HG03135 (cell line): Measurements from ENCODE around the gene CHRNB4.

Source experiments
- ATAC-seq: cut with Tn5 transposase; IDR thresholded peaks from one replicate; pipeline ENCODE4 v1.9.1; 2021; ENCODE audit warnings: mild to moderate bottlenecking, moderate library complexity; ENCODE audit not compliant: unreplicated experiment

CHRNB4 gene

DNA sequence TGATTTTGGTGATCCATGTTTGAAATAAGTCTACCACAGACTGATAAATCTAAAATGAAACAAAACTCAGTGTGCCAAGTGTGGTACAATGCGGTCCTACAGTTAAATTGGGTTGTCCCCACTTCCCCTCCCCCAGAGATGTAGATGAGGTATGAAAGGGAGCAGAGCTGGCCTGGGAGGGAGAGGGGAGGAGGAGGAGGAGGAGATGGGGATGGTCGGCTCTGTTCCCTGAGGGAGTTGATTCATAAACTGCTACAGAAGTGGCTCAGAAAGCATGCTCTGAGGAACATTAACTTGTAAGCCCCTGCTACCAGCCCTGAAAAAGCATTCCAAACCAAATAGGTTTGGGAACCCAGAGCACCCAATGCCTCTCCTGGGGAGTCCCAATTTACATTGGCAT lies 28.0 kb upstream of the CHRNB4 start:
- no peak for ATAC-seq

DNA sequence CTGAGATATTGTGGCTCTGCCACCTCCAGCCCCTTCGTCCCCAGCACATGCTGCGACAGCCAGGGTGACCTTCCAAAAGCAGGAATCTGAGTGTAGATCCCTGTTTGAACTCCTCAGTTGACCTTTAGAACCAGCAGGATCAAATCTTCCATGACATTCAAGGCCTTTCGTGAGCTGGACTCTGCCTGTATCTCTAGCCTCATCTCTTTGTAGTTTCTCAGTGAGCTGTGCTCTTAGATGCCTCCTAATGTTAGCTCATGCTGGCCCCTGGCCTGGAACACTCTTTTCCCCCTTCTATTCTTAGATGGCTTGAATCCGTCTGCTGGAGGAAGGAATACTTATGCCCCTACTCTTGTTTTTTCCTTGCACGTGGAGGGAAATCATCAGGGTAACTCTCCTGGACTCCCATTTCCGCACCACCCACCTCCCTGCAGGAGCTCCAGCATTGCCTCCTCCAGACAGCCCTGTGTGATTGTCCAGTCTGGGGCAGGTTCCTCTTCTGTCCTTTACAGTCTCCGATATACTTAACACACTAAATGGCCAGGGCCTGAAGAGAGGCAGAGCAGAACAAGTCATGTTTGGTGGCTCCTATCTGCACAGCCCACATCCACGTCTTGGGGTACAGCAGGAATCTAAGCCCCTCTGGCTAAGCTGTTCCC lies 26.7 kb upstream of the CHRNB4 start:
- ATAC-seq, result no peak

DNA sequence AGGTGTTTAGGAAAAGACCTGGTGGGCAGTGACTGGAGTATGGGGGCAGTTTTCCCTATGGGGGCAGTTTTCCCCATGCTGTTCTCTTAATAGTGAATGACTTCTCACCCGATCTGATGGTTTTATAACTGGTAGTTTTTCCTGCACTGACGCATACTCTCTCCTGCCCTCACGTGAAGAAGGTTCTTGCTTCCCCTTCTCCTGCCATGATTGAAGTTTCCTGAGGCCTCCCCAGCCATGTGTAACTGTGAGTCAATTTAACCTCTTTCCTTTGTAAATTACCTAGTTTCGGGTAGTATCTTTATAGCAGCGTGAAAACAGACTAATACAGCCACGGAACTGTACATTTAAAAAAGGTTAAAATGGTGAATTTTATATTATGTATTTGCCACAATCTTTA lies 25.0 kb upstream of the CHRNB4 start:
- ATAC-seq, result no peak

DNA sequence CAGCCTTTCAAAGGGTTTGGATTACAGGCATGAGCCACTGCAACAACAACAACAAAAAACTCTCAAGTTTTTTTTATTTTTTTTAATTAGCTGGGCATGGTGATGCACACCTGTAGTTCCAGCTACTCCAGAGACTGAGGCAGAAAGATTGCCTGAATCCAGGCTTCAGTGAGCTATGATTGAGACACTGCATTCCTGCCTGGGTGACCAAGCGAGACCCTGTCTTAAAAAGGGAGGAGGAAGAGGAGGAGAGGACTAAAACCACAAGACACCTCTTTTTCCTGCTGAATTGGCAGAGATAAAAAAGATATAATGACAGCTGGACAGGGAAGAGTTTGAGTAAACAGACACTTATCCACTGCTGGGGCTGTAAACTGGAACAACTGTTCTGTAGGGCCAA lies 22.7 kb upstream of the CHRNB4 start:
- no peak for ATAC-seq

DNA sequence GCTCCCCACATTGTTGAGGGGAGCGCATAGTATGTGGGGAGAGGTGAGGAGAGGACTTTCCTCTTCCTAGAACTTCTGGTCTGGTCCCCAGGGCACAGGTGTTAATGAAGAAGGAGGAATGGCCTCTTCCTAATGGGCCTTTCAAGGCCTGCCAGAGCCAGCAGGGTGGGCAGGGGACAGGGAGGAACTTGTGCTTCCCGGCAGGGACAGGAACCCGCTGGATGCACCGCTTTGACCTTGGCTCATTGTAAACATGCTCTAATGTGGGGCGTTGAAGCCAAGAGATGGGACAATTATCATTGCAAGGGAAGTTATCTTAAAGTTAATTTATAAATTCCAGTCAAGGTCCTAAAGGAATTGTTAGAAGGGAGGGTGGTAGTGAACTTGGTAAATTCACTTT lies 21.0 kb upstream of the CHRNB4 start:
- no peak for ATAC-seq

DNA sequence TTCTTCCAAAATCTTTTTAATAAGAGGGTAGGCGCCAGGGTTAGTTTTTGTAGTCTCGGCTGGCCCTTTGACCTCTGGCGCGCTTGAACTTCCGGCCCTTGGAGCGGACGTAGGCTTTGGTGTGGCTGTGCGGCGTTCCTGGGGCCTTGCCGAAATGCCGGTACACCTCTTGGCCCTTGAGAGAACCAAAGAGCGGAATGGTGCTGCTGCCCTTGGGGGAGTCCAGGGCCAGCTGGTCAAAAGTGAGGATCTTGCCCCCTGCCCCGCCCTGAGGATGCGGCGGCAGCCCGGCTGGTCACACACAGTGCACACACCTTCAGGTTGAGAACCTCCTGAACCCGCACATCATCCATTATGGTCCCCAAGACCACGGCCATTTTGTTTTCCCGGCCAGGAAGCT lies 20.0 kb upstream of the CHRNB4 start:
- no peak for ATAC-seq

DNA sequence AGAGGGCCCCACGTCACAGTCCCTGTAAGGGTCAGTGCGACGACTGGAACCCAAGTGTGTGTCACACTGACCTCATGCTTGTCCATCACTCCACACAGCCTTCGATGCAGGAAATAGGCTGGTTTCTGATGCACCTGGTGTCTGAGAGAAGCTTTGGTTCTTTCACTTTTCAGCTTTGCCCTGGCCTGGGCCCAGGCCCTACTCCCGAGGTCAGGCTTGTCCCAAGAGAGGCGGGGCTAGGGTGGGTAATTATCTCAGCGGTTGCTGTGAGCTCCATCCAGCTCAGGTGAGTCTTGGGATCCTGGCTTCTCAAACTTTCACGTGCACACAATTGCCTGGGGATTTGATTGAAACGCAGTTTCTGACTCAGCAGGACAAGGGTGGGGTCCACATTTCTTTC lies 19.6 kb upstream of the CHRNB4 start:
- no peak for ATAC-seq

DNA sequence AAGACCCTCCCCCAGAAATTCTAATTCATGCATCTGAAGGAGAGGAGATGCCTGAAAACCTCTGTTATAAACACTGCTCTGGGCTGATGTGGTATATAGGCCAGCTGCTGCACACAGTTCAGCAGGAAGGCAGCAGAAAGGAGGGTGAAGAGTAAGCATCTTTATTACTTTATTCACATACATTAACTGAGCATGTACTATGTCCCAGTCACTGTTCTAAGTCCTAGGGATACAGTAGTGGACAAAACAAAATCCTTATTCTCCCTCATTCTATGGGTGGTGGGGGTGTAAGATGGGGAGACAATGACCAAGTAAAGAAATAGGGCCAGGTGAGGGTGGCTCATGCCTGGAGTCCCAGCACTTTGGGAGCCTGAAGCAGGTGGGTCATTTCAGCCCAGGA lies 17.8 kb upstream of the CHRNB4 start:
- no peak for ATAC-seq

DNA sequence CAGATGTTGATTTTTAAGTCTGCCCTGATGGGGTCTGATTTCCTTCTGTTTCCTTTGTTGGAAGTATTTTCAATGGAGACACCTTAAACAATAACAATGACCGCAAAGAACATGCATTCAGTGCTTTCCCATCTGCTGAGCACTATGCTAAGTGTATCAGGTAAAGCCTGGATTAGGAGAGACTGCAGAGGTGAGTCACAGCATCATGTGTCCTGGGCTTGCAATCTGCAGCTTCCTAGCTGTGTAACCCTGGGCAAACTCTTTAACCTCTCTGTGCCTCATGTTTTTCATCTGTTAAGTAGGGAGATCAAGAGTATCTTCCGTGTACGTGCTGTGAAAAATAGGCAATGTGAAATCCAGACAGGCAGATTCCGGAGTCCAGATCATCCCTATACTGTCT lies 13.3 kb upstream of the CHRNB4 start:
- ATAC-seq, result no peak

DNA sequence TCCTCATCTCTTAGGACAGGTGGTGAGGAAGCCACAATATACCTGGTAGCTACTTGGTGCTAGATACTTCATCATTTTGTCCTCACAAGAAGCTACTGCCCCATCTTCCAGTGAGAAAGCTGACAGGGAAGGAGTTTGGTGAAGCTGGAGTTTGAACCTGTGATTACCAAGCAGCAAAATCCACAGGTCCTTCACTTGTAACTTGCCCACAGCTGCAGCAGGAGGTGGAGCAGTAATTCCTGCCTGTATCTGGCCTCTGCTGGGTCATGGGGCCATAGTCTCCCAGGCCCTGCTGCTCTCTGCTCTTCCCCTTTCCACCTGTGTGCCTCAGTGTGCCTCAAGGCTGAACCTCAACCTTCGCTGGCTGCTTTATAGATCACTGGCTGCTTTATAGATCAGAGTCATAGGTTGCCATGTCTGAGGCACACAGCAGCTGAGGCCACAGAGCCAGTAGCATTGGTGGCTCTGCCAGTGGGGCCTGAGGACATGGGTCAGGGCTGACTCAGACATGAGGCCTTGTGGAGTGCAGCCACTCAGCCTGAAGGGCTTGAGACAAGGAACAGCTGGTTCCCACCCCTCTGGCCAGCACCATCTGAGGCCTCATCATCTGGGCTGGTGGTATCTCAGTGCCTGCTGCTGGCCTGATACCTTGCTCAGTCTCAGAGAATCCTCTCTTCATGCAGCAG lies 11.1 kb upstream of the CHRNB4 start:
- no peak for ATAC-seq

DNA sequence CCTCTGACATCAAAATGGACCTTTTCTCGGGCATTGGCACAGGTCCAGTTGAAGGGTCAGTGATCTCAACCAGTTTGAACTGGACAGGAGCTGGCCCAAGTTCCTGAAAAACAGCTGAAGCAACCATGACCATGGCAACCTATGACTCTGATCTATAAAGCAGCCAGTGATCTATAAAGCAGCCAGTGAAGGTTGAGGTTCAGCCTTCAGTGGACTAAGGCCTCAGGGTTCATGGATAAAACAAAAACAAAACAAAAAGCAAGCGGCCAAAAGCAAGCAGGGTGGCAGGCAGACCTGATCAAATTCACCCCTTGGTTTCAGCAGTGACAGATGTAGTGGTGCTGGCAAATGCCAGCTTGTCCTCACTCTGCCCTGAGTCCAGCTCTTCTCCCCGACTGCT lies 10.0 kb upstream of the CHRNB4 start:
- no peak for ATAC-seq

DNA sequence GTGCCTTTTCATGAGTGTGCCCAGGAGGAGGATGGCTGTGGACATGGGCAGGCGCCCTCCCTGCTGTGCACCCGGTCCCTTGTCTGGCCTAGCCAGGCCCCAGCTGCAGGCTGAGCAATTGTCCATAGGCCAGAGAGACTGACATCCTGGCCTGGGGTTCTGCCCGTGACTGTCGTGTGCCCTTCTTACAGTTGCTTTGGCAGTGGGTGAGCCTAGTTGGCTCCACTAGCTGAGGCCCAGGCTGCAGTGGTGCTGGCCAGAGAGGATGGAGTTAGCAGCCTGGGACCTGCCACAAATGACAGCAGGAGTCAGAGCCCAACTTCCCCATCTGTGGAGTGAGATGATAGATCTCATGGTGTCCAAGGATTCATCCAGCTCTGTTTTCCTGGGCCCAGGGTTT lies 9.0 kb upstream of the CHRNB4 start:
- no peak for ATAC-seq

DNA sequence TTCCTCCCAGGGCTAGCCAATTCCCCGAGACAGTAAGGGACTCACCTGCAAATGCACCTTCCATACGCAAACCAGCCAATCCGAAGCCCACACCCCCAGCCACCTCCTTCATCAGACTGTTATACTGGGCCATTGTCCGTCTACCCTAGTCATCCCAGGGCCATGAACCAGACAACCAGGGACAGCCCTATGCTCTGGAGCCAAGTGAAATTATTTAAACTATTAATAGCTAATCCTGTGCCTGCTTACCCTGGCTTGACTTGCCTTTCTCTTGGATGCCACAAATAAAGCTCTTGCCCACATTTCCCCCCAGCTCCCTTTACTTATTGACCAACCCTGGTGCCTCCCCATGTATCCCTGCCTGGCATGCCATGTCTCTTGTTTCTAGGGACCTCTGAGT lies 4.0 kb upstream of the CHRNB4 start:
- no peak for ATAC-seq

DNA sequence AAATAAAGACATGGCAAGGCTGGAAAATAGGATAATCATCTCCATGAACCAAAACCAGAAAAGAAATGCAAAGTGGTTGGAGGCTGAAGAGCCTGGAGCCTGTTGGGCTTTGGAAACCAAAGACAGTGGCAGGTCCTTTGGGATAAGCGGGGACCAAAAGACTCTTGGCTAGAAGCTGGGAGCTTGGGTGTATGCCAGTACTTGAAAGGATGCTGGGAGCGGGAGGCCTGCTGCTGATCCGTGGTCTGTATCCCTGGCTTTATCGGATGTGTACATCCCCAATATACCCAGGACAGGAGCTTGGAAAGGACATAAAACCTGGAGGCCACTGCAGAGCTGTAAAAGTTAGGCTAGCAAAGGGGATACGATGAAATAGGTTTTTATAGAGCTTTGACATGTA lies 1.3 kb upstream of the CHRNB4 start:
- no peak for ATAC-seq

DNA sequence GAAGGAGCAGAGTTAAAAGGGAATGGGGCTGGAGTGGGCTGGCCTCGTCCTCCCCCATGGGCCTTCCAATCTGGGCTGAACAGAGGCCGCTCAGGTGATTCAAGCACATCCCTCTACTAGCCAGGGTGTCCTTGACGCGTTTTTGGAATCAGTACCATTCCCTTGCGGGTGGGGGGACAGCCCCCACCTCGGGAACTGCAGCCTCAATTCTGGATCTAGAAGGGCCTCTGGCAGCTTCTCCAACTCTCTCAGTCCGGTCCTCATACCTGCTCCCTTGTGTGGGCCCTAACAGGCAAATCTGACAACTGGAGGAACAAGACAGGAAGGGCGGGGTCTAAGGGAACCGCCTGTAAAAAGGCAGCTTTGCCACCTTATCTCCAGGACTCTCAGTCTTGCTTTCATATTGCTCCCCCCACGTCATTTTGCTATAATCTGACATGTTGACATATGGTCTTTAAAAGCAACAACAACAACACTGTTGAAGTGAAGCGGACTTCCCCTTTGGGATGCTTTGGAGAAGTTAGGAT lies 802 bp upstream of the CHRNB4 start:
- no peak for ATAC-seq

DNA sequence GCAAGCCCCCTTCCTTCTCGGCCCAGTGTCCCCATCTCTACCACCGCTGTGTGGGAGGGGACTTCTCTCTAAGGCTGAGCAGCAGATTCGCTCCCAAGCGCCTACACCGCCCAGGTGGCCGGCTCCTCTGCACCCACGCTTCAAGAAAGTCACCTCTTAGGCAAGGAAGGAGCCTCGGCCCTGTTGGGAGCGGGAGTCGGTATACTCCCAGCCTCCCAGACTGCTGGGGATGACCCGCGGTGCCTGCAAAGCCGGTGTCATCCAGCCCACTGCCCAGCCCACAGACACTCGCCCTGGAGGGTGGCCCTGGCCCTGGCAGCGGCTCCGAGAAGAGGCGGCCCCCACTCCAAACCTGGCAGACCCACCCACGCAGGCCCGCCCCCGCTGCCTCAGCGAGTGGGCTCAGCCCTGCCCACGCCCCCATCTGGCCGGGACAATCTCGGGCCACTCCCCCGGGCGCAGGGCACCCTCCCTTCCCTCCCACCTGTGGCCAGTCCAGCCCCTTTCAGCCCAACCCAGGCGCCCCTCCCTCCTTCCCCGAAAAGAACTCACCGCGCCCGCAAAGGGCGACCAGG lies 396 bp downstream of the CHRNB4 start:
- ATAC-seq, result no peak

DNA sequence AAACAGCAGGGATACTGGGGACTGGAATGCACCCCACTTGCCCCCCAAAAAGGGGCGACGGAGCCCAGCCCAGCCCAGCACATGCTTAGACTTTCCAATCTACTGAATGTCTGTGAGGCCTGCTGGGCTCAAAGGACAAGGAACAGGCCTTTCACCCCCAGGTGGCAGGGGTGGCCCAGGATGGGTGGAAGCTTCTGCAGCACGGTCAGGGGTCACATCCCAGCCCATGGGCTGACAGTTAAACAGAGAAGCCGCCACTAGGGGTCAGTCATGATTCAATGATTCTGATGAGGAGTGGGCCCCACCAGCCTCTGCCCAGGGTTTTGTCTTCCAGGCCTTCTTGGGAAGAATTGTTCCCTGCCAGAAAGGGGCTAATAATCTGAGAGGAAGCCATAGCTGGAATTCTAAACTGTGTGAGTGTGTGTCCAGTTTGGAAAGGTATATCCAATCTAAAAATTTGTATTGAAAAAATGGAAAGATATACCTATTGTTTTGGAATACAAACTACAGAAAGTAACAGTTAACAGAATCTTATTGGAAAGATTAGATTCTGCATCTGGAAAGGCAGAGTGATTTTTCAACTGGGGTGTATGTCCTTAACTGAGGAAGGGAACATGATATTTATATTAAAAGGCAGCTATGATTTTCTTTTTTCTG lies 2.2 kb downstream of the CHRNB4 start:
- no peak for ATAC-seq

DNA sequence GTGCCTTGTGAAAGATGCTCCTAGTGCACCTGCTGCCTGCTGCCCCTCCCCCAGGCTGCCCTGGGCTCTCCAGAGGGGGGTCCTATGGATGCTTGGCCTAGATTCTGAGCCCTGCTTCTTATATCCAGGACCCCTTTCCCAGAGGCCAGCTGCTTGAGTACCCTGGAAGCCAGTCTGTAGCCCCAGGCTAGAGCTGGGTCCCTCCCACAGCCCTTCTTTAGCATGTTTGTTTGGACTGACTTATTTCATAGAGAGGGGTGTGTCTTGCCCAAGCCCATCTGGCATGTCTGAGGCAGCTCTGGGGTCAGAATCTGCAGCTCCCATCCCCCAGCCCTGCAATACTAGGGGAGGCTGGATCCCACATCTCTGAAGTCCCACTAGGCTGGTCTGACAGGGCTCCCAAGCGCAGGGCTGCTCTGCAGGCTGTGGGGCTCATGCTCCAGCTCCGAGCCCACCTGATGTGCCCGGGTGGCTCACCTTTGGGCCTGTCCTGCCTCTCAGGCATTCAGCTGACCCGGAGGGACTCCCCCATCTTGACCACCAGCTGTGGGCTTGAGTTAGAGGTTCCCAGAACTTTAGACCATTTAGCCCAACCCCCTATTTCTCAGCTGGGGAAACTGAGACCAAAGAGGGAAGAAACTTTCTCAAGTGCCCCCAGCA lies 3.1 kb downstream of the CHRNB4 start:
- ATAC-seq, result no peak

DNA sequence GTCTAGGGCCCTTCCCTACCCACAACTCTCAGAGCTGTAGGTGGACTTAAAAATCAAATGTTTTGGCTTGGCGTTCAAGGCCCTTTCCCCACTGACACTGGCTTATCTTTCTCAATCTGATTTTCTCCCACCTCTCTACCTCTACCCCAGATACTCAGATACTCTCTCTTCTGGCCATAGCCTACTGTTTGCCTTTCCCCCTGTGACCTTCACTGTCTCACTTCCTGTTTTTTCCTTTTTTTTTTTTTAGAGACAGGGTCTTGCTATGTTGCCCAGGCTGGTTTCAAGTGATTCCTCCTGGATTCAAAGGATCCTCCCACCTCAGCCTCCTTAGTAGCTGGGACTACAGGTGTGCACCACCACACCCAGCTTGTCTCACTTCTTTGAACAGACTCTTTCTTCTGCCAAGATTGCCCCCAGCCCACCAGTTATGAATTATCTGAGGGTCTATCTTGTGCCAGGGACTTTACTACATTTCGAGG lies 4.6 kb downstream of the CHRNB4 start:
- no peak for ATAC-seq

DNA sequence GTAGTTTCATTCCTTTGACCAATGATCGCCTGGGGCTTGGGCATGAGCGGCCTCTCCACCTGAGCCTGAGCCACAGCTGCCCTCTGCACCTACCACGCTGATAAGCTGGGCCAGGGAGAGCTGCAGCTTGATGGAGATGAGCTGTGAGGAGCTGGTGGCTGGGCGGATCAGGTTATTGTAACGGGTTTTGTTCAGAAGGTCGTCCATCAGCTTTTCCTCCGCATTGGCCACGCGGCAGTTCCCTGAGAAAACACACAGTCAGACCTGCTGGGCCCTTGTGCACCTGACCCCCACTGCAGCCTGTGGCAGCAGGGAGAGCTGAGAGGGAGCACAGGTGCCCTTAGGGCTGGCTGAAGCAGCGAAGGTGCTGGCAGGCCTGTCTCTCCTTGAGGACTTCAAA lies 5.7 kb downstream of the CHRNB4 start:
- ATAC-seq, result no peak
